Measurements from ENCODE around the gene CSRNP2.
"Not testable (repeated sequence)": the region's sequence is repeated elsewhere in the genome, so short reads cannot be mapped to it uniquely, and the experiment has no call there.

CSRNP2 gene

DNA sequence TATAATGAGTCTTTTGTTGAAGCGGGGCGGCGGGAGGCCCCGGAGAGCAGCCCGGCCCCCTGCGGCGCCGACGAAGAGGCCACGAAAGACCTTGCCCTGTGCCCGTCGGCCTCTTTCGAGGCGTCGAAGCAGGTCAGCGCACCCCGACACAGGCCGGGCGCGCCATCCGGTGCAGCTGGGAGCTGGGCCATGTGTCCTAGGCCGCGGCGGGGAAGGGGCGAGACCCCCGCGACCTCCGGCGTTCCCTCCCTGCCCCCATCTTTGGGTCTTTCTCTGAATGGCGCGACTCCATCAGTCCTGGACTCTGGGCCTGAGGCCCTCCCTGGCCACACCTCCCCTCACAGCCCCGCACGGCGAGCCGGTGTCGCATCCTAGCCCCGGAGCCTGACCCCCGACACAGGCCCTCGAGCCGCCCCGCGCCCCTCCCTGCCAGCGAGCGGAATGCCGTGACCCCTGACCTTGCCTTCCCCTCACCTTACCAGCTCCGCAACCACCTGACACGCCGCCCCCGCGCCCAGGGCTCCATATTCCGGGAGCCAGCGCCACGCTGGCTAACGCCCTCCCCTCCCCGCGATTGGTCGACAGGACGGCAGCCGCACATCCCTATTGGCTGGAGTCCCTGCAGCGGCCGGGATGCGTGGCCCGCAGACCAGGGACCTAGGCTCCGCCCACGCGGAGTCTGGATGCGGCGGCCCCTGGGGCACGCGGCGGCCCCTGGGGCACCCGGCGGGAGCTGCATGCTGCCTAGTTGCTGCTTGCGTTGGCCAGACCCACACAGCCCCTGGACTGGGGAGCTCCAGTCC is 57.4 kb downstream of the CSRNP2 start, which contains the start of gene SLC11A2:
Gene SLC11A2, minus strand, starts transcription at position 549 of the 803 bp plus-strand sequence. CDS start 15,656 bp downstream, outside the sequence.
- DNase-seq, result peak; percentile 97

DNA sequence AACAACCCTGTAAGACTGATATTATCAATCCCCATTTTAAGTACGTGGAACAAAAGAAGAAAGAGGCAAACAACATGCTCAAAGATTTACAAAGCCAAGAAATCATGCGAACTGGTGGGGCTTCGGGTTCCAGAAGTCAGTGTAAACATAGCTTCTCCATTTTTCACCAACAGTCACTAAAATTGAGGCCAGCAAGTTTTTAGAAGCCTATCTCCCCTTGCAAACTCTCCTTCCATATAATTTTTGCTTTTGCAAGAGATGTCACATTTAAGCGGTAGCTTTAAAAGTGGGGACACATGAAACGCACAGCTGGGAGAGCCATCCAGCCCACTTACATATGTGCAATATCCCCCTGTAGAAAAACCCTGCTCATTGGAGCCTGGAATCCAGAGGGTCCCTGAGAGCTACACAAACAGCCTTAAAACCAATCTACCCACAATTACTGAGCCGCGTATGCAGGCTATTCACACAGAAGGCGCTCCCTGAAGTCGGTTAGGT is 58.0 kb downstream of the CSRNP2 start:
- DNase-seq, result no peak

GRCh38 chr12:51023625-51024382 is 59.6 kb downstream of the CSRNP2 start:
- no peak for DNase-seq

DNA sequence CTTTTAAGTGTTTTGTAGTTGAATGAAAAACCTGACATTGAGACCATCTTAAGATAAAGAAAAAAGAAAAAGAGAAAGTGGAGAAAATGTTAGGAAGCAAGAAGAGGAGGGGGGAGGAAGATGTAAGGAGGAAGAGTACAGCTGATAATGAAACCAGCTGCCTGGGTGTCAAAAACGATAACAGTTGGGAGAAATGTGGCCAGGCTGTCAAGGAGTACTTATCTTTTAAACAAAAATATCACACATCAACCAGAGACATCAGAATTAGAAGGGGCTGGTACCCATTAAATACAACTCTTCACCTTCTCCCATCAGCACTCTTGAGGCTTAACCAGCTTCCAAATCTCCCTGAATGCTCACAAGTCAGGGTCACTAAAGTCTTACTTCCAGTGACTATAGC is 61.7 kb downstream of the CSRNP2 start:
- peak; percentile 41 for DNase-seq

GRCh38 chr12:51020448-51021182 is 62.8 kb downstream of the CSRNP2 start:
- no peak for DNase-seq

GRCh38 chr12:51019927-51020326 is 63.5 kb downstream of the CSRNP2 start:
- no peak for DNase-seq

DNA sequence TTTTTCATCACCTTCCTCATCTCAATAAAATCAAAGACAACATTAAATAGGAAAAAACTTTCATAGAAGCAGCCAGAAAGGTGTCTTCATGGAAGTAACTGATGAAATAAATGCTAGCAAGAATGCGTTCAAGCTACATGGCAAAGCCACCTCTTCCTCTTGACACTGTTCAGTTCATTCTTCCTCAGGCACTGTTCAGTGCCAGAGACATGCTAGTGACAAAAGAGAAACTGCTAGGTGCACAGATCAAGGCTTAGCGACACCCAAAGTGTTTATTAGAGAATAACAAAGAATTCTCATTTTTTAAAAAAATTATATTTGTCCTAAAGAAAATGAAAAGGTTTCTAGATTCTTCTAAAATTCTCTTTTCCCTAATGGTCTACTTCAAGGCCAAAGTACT is 64.4 kb downstream of the CSRNP2 start:
- no peak for DNase-seq

DNA sequence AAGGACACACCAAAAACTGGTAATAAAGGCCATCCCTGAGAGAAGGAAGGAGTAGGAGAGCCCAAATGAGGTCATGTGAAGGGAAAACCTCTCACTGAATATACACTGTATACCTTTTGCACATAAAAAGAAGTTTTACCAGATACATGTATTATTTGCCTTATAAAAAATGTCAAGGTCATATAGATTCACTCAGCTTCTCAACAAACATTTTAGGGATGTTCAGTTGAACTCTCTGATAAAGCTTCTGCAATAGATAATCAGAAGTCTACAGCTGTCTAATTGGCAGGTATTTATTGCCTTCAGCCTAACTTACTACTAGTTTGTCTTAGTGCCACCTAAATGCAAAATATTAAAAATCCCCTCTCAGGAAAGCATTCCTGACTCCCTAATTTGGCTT is 65.9 kb downstream of the CSRNP2 start:
- no peak for DNase-seq

DNA sequence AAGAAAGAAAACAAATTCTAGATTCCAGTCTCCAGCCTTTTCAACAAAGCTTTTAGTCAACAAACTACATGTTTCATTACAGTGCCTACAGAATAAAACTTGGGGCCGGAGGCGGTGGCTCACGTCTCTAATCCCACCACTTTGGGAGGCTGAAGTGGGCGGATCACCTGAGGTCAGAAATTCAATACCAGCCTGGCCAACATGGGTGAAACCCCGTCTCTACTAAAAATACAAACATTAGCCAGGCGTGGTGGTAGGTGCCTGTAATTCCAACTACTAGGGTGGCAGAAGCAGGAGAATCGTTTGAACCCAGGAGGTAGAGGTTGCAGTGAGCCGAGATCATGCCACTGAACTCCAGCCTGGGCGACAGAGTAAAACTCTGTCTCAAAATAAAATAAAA is 68.9 kb downstream of the CSRNP2 start:
- not testable (repeated sequence) for DNase-seq

DNA sequence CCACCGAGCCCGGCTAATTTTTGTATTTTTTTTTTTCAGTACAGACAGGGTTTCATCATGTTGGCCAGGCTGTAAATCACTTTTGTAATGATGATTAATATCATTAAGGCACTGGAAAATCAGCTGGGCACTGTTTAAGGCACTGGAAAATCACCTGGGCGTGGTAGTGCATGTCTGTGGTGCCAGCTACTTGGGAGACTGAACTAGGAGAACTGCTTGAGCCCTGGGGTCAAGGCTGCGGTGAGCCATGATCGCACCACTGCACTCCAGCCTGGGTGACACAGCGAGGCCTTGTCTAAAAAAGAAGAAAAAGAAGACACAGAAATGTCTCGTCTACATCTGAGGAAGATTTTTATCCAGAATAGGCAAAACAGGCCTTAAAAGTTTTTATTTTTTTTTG is 70.0 kb downstream of the CSRNP2 start:
- no peak for DNase-seq

DNA sequence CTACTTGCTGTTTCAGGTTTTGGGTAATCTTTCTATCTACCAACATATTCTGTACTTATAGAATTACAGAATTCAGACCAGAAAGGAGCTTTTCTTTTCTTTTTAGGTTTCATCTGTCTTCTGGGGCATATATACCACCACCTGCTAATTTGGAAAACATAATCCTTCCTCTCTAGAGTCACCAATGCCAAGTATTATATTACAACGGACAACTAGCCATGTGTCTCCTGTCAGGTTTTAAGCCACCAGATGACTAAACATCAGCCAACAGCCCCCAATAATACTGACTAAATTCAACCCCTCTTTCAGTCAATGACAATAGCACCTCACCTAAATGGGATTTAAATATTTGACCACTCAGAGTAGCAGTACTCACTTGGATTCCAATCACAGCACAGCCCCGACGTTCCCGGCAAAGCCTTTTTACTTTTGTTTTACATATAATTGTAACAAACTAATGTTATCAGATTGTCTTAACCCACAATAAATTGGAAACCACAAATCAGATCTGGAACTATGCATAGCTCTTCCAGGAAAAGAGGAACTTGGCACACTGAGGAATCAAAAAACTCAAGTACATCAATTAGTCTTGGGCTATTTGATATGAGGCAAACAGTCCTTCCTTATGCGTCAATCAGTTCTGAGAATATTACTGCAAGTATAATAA is 70.7 kb downstream of the CSRNP2 start:
- DNase-seq, result peak; percentile 24

DNA sequence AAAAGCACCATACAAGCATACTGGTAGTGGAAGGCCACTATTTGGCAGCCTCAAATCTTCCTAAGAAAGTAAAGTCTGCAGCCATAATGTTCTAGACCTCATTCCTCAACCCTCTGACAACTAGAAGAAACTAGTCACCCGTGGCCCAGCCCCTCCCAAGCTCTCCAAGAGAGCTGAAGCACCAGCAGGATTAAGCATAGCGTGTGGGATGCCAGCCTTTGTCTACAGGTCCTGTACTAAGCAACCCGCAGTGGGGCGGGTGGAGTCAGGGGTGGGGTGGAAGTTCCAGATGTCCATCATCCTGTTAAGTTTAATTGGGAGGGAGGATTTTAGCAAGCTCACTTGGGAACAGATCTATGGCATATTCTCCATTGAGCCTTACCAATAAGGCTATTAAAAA is 71.4 kb downstream of the CSRNP2 start:
- DNase-seq, result no peak
